ENCODE measurements around the gene UBE2G2.

The UBE2G2 gene

GRCh38 chr21:44742418-44743153, 59.0 kb downstream of the UBE2G2 start:
- peak; percentile 55 for DNase-seq

GRCh38 chr21:44741921-44742320, 59.7 kb downstream of the UBE2G2 start:
- DNase-seq: no peak

- no peak for DNase-seq
Observed at GRCh38 chr21:44740742-44741141, 60.9 kb downstream of the UBE2G2 start.

GRCh38 chr21:44739316-44739715, 62.3 kb downstream of the UBE2G2 start:
- DNase-seq: no peak

- DNase-seq: no peak
Observed at GRCh38 chr21:44738621-44739020, 63.0 kb downstream of the UBE2G2 start.

- DNase-seq: no peak
Observed at GRCh38 chr21:44737706-44738354, 63.8 kb downstream of the UBE2G2 start.

- no peak for DNase-seq
Observed at GRCh38 chr21:44736291-44737004, 65.2 kb downstream of the UBE2G2 start.

GRCh38 chr21:44735821-44736220, 65.8 kb downstream of the UBE2G2 start:
- no peak for DNase-seq

GRCh38 chr21:44734841-44735240, 66.8 kb downstream of the UBE2G2 start:
- DNase-seq: no peak

GRCh38 chr21:44734026-44734745, 67.4 kb downstream of the UBE2G2 start:
- DNase-seq: no peak

GRCh38 chr21:44732956-44733355, 68.7 kb downstream of the UBE2G2 start:
- DNase-seq: no peak

- no peak for DNase-seq
Observed at GRCh38 chr21:44732263-44732662, 69.4 kb downstream of the UBE2G2 start.

GRCh38 chr21:44730951-44731579, 70.6 kb downstream of the UBE2G2 start:
- DNase-seq: no peak

GRCh38 chr21:44730028-44730395, 71.6 kb downstream of the UBE2G2 start:
- DNase-seq: no peak

- no peak for DNase-seq
Observed at GRCh38 chr21:44729336-44730027, 72.1 kb downstream of the UBE2G2 start.

GRCh38 chr21:44728716-44729115, 72.9 kb downstream of the UBE2G2 start:
- no peak for DNase-seq

GRCh38 chr21:44727757-44728156, 73.9 kb downstream of the UBE2G2 start:
- DNase-seq: no peak

GRCh38 chr21:44727321-44727720, 74.3 kb downstream of the UBE2G2 start:
- DNase-seq: no peak

- no peak for DNase-seq
Observed at GRCh38 chr21:44726826-44727225, 74.8 kb downstream of the UBE2G2 start.

GRCh38 chr21:44724926-44725325, 76.7 kb downstream of the UBE2G2 start:
- DNase-seq: no peak

- no peak for DNase-seq
Observed at GRCh38 chr21:44724196-44724595, 77.4 kb downstream of the UBE2G2 start.

Data from CD4-positive, alpha-beta T cell treated with Interleukin-21 for 1 hour (primary cell).